ENCODE measurements around the gene PDE4D. TPM values are rescaled to one million over a fixed set of nuclear protein-coding genes. Genes with fewer than 3 reads are reported as not detected.

The PDE4D gene
- total RNA-seq, 1 experiment from 2014 or later = 2.1 TPM

- H3K23me2 ChIP-seq (ENCODE audit: insufficient read length, low read depth, low read length, poor library complexity, severe bottlenecking) = no peaks in the 10 kb centered on the region
- no peaks in the 10 kb centered on the region for H3K9me3 ChIP-seq (ENCODE audit: control insufficient read depth, low read depth, low read length)
- no peak overlapping the region for H2AFZ ChIP-seq (ENCODE audit: low read length)
- no peaks in the 10 kb centered on the region for H3K79me1 ChIP-seq (ENCODE audit: insufficient read depth, low read depth, low read length, poor library complexity, severe bottlenecking)
- Mint-ChIP-seq H3K4me3 (no peak overlapping the region), H3K36me3 (ENCODE audit: insufficient read depth in 1 of 3, low read depth in 3 of 3) (no peaks in the 10 kb centered on the region), H3K9me3 (no peaks in the 10 kb centered on the region), H3K4me1 (peaks cover 14 to 21% of the 10 kb centered on the region in 2 experiments), H3K27me3 (ENCODE audit: low read depth) (no peaks in the 10 kb centered on the region), H3K27ac (no peak overlapping the region)
- no CpG with 5 or more reads among the region's 1 CpG for WGBS (ENCODE audit: extremely low coverage, insufficient read length, low lambda C conversion rate)
- no peak overlapping the region for H4K5ac ChIP-seq (ENCODE audit: insufficient read length, low read depth, low read length)
- H3K18ac ChIP-seq (ENCODE audit: insufficient read length, low read depth, low read length) = no peak overlapping the region
- H2BK120ac ChIP-seq (ENCODE audit: low read depth, low read length, poor library complexity, severe bottlenecking) = no peak overlapping the region
- H3K79me2 ChIP-seq (ENCODE audit: insufficient read depth, low read length) = no peaks in the 10 kb centered on the region
- no peak overlapping the region for H4K8ac ChIP-seq (replicated peaks; ENCODE audit: insufficient read length, low read depth, low read length)
- no peak overlapping the region for H2BK15ac ChIP-seq (ENCODE audit: low read depth, low read length)
- TF ChIP-seq CTCF (conservative IDR thresholded peaks at IDR 0.05) = no peak
- no peak overlapping the region for H3K23ac ChIP-seq (ENCODE audit: insufficient read length, low read depth, low read length)
- H2AK5ac ChIP-seq (ENCODE audit: insufficient read length, low read length) = no peak overlapping the region
- H3K27ac ChIP-seq (ENCODE audit: insufficient read length, low read depth, low read length) = no peak overlapping the region
- H3T11ph ChIP-seq (ENCODE audit: low read length) = no peak overlapping the region
- H3K4me1 ChIP-seq (ENCODE audit: insufficient read depth, low read length) = no peaks in the 10 kb centered on the region
- H2BK12ac ChIP-seq (ENCODE audit: insufficient read length, low read depth, low read length) = no peak overlapping the region
- no peak overlapping the region for H3K4me2 ChIP-seq (ENCODE audit: insufficient read depth, insufficient read length, low read length)
- H3K27me3 ChIP-seq (ENCODE audit: insufficient read depth, low read length) = no peaks in the 10 kb centered on the region; the same call in 1 of the 2 replicates
- H4K20me1 ChIP-seq (ENCODE audit: control insufficient read depth, insufficient read depth, insufficient read length) = no peaks in the 10 kb centered on the region
- H3K56ac ChIP-seq (ENCODE audit: insufficient read length, low read depth, low read length) = no peak overlapping the region
- no peak overlapping the region for H4K91ac ChIP-seq (ENCODE audit: insufficient read length, low read depth, low read length)
- H2BK5ac ChIP-seq (ENCODE audit: insufficient read length, low read length) = no peak overlapping the region
- no peak overlapping the region for H3K9ac ChIP-seq (ENCODE audit: extremely low read depth, insufficient read length, low read length)
- no peak for DNase-seq
- no peak overlapping the region for H3K4ac ChIP-seq (ENCODE audit: low read depth, low read length)
- no peak overlapping the region for H2BK20ac ChIP-seq (ENCODE audit: low read depth, low read length, poor library complexity, severe bottlenecking)
- H3K14ac ChIP-seq (ENCODE audit: insufficient read depth, low read length) = no peak overlapping the region
Measured at GRCh38 chr5:59826996-59827395, 66.5 kb downstream of the PDE4D start.
